NCI-H1417 (cell line): ENCODE measurements around the gene SPNS3.

ENCODE experiments used
- DNase-seq, 3 experiments: peaks; one replicate each; lab custom pipeline; 2025; lab: John Stamatoyannopoulos, UW

The SPNS3 gene

GRCh38 chr17:4465786-4466185 is 32.0 kb downstream of the SPNS3 start:
- DNase-seq: no peak

GRCh38 chr17:4467287-4467686 is 33.5 kb downstream of the SPNS3 start:
- no peak for DNase-seq

- DNase-seq: no peak
Observed at GRCh38 chr17:4469552-4469951, 35.8 kb downstream of the SPNS3 start.

- no peak for DNase-seq
Observed at GRCh38 chr17:4472286-4472685, 38.5 kb downstream of the SPNS3 start.

GRCh38 chr17:4474093-4474492 is 40.4 kb downstream of the SPNS3 start:
- DNase-seq: no peak

- no peak for DNase-seq
Observed at GRCh38 chr17:4475001-4475400, 41.3 kb downstream of the SPNS3 start.

GRCh38 chr17:4475463-4475862 is 41.7 kb downstream of the SPNS3 start:
- no peak for DNase-seq

- peak in 2 of 3 experiments; percentile 28 to 52 for DNase-seq
Observed at GRCh38 chr17:4476017-4476416, 42.3 kb downstream of the SPNS3 start.

GRCh38 chr17:4476511-4477070 is 42.9 kb downstream of the SPNS3 start:
- peak in 2 of 3 experiments; percentile 28 to 52 for DNase-seq

GRCh38 chr17:4477255-4477791 is 43.6 kb downstream of the SPNS3 start:
- DNase-seq: no peak

- no peak for DNase-seq
Observed at GRCh38 chr17:4478318-4478830, 44.6 kb downstream of the SPNS3 start.

GRCh38 chr17:4479340-4479981 is 45.7 kb downstream of the SPNS3 start:
- no peak for DNase-seq

- DNase-seq: no peak
Observed at GRCh38 chr17:4479982-4480751, 46.4 kb downstream of the SPNS3 start.

- DNase-seq: no peak
Observed at GRCh38 chr17:4480929-4481898, 47.5 kb downstream of the SPNS3 start.

GRCh38 chr17:4482338-4483011 is 48.7 kb downstream of the SPNS3 start:
- DNase-seq: no peak

- DNase-seq: peak in 2 of 3 experiments; percentile 17 to 64
Observed at GRCh38 chr17:4483012-4483840, 49.5 kb downstream of the SPNS3 start.

GRCh38 chr17:4485676-4486646 is 52.2 kb downstream of the SPNS3 start:
- DNase-seq: no peak

- DNase-seq: no peak
Observed at GRCh38 chr17:4487296-4487695, 53.6 kb downstream of the SPNS3 start.
